GM18502 (cell line): ENCODE measurements around the gene PAPOLA.

Experiments
- ATAC-seq: cut with Tn5 transposase; IDR thresholded peaks from one replicate; pipeline ENCODE4 v1.9.1; 2021; ENCODE audit warnings: mild to moderate bottlenecking; ENCODE audit not compliant: unreplicated experiment, poor library complexity

Gene PAPOLA

DNA sequence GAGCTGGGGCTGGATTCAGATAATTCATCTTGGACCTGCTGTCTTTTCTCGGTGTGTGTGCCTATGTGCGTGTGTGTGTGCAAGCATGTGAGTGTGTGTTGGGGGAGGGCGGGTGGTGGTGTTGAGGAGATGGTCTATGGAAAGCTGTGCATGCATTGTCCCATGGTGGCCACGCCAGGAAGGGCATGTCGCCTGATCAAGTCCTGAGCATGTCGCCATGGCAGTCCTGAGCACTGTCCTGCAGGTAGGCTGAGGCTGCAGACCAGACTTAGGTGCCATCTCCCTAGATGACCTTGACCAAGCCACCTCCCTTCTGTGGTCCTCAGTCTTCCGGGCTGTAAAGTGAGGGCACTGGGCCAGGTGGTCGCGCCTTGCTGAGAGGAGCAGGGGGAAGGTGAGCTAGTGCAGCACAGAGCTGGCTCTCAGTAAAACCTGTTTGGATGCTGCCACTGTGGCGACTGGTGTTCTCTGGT is 81.4 kb downstream of the PAPOLA start:
- ATAC-seq: no peak

DNA sequence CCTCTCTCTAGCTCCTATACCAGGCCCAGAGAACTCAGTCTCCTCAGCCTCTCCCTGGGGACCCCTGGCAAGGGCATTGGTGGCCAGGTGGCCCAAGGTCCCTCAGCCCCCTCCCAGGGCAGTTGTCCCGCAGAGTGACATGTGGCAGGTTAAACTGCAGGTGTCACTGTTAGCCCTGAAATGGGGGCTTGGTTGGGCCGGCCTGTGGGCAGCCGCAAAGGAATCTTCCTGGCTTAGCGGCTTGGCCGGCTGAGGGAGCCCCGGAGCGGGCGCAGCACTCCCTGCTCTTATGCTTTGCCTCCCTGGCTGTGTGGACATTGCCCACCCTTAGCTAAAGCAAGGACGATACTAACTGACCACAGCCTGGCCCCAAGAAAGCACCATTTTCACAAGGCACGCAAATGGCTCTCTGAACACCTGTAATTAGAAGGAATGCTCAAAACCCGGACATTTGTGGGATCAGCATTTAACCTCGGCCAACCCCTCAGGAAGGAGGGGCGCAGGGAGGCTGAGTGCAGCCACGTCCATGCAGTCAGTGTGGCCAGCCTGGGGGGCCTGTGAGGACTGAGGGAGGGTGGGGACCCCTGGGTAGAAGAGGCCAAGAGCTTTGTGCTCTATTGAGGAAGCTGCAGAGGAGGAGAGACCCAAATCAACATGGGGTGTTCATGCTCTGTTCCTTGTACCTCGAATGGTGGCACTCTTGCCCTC is 82.2 kb downstream of the PAPOLA start:
- ATAC-seq: peak; percentile 78

DNA sequence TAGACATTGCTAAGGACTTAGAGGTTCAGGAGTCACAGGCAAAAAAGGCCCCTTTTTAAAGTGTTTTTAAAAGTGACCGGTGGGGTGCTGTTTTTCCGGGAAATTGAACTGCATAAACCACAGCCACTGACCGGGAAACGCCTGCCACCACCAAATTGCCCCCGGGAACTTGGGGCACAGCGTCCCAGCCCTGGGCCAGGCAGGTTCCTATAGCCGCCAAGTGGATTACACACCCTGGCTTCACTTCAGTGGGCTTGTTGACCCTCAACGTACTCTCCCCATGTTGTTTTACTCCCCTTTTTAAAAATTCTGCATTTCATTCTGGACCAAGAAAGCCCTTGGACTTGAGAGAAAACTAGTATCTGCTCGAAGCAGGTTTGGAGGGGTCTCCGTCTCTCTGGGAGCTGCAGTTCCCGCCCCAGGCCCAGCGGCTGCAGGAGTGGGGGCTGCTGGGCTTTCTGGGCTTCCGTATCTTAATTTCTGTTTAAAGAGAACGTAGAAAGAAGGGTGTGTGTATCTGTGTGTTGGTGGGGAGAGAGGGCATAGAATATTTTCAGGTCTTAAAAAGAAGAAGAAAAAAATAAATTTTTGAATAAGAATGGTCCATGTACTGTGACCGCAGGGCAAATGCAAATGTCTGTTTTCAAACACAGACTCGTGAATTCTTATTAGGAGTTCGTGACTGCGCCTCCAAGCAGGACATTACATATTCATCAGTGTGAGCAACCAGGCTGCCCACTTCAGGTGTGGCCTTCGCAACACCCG is 82.9 kb downstream of the PAPOLA start:
- ATAC-seq: no peak

DNA sequence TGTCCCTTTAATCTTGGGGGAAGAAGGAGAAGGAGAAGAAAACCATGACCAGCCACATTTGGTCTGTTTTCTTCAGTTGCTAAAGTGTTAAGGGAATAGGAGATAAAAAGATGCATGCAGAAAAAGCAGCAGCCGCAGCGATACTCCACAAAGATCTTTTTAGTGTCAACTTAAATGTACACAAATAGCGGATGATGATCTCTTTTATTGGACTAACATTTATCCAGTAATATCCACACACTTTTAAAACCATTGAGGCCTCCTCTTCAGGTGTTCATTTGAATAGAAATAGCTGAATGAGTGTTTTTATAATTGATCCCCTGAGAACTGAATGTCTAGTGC is 83.5 kb downstream of the PAPOLA start:
- no peak for ATAC-seq

DNA sequence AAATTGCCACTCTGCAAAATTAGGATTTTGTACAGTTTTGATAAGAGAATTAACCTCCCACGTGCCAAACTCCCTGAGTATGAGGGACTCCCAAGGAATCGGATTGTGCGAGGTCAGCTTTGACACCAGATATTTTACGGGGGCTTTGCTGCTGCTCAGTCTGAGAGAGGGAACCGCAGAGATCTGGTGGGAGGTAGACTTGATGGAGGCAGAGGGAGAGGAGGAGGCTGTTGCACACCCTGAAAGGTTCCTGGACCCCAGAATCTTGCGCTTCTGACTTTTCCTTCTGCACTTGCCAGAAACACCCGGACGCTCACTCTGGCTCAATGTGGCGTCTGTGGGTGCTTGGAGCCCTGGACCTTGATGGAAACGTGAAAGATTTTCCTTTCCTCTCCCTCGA is 83.9 kb downstream of the PAPOLA start:
- ATAC-seq: no peak

DNA sequence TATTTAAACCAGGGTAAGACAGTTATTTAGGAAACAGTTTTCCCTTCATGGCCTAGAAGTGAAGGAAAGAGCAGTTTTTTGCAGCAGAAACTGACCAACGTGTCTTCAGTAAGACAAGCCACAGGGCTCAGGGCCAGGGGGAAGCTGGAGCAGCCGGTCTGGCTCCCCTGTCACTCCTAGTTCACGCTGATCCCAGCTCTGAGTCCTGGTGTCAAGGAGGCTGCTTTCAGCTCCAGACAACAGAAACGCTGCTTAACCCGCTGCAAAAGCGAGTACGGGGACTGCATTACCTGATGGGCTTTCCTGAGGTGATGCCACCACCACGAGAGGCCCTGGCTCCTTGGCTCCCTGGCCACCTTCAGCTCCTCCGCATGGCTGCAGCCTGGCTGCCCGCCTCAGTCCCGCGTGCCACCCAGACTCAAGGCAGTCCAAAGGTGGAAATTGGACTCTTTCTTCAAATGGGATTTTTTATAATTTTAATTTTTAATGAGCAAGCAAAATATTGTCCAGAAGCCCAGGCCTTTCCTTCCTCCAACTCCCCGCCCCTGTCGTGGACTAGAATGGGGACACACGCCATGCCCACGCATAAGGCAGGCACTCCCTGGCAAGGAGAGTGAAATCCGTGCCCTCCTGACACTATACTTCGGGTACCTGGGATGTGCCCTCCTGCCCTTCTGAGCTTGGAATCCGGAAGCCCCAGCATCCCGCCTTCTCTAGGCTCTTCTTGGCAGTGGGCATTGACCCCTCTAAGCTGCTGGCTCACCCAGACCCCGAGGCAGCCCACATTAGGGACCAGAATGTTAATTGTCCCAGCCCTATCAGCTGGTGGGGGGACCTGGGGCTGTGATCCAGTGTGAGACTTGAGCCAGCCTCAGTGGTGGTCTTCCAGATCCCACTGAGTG is 85.0 kb downstream of the PAPOLA start:
- ATAC-seq: no peak

DNA sequence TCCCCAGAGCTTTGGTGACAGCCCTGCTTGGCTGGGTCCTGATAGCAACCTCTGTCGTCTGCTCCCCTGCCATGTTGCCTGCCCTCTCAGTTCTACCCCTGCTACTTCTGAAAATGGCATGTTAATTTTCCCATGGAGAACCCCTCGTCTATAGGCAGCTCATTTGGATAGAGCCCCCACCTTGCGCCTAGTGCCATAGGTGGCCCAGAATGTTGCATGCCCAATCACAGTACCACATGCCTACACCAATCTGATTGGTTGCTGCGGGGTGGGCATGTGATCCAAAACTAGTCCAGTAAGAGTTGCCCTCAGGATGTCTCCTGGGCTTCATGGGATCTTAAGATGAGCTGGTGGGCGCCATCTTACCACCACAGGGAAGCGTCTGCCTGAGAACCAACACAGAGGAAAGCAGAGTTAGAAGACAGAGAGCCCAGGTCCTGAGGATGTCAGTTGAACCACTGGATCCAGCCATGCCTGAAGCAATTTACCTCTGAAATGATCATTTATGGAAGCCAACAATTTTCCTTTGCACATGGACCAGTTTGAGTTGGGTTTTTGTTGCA is 85.7 kb downstream of the PAPOLA start:
- ATAC-seq: no peak

DNA sequence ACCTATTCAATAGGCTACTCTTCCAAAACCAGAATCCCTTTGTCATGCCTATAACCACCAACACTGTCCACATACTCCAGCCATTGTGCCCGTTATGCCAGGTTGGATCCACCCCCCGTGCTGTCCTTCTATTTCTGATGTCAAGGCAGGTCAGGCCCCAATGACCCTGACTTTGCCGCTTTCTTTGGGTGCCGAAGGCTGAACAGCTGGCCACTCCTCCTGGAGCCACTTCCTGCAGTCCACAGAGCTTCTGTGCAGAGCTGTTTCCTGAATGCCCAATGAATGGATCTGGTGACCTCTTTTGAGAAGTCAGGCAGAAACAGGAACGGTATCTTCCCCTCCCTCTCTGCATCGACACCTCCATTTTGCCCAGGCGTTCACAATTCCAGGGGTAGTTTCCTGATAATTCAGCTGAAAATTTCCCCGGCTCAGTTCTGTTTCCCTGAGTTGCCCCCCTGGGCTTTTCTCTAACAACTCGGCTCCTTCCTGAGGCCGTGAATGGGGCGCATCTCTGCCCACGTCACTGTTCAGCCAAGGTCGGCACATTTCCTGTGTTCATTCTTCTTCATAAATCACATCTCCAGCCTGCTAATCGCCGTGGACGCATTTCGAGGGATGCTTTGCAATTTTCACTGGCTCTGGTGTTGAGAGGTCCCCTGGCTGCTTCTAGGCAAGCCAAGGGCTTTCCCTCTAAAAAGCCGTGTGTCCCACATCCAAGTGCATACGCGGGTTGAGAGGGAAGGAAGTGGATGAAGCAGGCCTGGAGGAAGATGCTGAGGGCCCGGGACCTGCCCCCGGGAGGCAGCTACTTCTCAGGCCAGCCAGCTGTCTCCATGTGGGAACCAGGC is 86.5 kb downstream of the PAPOLA start:
- ATAC-seq: no peak

DNA sequence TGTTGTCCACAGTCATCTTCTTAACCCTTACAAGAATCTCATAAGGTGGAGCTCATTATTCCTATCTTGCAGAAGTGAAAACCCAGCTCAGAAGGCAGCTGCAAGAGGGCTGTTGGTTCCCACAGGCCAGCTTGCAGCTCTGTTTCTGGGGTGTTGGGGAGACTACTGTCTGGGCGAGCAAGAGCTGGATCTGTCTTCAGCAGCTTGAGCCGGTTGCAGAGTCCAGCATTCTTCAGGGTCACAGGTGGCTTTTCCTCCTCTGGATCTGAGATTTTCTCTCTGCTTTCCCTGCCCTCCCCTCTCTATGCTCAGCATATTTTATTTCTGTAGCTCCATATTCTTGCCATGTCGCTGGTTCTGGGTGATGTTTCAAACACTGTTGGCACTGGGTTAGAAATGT is 87.4 kb downstream of the PAPOLA start:
- ATAC-seq: no peak

DNA sequence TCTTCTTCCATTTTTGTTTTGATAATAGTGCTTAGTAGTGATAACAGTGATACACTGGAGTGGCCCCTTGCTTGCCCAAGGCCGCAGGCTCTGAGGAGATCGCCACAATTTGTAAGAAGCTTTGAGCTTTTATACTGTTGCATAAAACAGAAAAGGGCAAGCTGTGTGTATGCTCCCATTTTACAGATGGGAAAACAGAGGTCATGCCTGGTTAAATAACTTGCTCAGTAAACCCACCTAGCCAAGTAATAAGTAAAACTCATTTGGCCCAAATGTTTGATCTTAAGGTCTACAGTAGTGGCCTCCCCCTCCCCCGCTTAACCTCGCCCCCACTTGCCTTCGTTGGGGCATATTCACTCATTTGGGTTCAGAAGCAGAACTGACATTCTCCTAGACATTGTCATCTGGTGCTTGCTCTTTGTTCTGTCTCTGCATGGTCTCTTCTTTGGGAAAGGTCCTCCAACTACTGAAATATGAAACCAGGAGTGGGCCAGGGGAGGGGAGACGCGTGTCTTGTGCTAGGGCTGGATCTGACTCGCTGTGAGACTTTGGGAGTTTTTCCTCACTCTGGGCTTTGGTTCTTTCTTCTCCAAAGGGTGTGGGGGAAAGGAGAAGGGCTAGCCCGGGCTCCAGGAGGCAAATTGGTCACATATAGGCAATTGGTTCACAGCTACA is 88.1 kb downstream of the PAPOLA start:
- ATAC-seq: no peak

DNA sequence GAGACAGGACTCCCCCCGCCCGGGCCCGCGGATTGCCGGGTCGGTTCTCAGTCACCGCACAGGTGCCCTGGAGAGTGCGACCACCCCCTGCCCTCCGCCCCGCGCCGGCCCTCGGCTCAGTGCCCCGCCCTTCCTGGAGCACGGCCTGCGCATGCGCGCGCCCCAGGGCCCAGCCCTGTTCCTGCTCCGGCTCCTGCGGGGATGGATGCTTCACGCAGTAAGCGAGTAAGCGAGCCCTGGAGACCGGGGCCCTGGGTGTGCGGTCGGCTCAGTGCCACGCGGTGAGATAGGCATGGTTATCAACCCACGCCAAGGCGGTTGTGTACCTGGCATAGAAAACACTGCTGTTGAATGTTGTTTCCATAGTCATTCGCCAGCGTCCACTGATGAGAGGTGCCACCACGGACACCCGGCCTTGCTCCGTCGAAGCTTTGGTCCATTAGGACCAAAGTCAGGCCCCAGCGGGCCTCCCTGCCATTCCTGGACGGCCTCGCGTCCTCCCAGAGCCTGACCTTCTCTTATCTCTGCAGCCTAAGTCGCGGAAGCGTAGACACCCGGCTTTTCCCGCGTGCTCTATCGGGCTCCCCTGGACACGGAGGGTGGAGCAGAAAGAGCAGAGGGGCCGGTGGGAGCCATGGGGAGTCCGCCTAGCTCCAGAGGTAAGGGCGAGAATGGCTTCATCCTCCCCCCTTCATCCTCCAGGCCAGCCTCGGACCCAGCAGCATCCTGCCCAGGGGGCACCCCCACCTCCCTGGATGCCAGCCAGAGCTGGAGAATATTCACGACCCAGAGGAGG is 90.6 kb downstream of the PAPOLA start:
- peak; percentile 85 for ATAC-seq

DNA sequence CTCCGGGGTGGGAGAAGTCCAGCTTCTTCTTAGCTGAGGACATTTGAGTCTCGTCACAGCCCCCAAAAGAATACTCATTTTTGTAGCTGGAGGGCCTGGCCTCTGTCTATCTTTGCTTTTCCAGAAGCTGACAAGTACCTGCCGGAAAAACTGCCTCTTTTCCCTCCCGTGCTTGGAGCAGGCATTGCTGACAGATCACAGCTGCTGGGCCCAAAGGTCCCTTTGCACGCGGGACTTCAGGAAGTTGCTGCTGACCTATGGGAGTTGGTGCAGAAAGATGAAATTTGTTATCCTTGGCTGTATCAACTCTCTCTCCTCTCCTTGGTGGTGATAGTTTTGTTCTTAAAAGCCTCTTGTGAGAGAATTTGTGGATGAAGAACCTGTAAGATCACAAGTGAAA is 92.8 kb downstream of the PAPOLA start:
- no peak for ATAC-seq

DNA sequence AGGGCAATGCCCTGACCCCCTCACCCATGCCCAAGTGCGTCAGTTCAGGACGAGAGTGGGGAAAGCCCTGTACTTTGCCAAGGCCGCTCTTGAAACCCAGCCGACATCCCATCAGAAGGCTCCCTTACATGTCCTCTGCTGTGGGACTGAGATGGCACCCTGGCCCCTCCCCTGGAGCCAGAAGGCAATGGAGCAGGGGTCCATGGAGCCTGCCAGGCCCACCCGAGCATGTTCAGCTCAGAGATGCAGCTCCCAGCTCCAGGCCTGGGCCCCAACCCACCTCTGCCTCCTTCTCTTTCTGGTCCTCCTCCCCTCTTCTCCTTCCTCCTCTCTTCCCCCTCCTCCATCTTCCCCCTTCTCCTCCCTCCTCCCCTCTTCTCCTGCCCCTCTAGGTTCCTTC is 95.5 kb downstream of the PAPOLA start:
- no peak for ATAC-seq

DNA sequence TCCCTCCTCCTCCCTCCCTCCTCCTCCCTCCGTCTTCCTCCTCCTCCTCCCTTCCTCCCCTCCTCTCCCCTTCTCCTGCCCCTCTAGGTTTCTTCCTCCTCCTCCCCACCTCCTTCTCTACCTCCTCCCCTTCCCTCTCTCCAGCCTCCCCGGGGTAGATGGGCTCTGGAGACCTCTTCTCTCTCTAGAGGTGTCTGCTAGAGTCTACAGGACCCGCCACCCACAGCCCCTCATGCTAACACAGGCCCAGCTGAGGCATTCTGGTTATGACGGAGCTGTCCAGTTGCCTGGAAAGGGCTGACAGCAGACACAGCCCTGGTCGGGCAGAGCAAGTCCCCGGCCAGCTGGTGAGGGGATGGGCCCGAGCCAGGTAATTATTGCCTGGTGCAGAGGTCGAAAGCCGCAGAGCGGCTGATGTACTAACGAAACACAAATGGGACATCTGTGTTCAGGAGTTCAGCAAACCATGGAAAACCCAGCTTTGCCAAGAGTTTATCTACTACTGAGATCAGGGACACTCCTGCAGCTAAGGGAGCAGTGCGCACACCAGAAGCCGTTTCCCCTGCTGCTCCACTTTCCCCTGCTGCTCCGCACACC is 96.2 kb downstream of the PAPOLA start:
- no peak for ATAC-seq

DNA sequence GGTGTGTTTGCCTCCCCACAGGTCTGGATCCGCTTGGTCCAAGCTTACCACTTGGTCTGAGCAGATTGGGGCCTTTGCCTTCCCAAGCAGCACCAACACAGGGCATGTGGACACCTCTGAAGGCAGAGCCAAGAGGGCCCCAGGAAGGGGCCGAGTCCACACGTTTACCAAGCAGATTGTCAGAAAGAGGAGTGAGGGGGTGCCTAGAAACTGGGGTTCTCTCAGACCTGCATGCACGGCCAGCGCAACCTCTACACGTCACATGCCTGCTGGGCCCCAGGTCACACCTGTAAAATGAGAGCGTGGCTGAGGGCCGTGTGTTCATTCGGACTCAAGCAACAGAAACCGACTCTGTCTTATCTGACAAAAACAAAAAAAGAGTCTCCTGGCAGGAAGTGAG is 96.9 kb downstream of the PAPOLA start:
- ATAC-seq: no peak

DNA sequence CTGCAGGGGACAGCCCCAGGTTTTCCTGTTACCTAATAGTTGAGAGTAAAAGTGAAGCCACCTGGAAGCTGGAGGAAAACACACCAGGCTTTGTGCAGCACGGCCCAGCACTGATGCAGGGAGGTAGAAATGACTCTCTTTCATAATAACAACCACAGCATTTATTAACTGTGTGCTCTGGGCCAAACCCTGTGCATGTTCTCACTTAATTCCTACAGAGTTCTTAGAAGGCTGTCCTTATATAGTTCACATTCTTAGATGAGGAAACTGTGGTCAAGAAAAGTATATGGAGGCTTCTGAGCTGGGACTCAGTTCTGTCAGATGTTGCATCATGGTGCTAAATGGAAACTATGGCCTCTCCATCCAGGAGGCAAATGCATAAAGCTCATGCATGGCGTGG is 100.0 kb downstream of the PAPOLA start:
- no peak for ATAC-seq

DNA sequence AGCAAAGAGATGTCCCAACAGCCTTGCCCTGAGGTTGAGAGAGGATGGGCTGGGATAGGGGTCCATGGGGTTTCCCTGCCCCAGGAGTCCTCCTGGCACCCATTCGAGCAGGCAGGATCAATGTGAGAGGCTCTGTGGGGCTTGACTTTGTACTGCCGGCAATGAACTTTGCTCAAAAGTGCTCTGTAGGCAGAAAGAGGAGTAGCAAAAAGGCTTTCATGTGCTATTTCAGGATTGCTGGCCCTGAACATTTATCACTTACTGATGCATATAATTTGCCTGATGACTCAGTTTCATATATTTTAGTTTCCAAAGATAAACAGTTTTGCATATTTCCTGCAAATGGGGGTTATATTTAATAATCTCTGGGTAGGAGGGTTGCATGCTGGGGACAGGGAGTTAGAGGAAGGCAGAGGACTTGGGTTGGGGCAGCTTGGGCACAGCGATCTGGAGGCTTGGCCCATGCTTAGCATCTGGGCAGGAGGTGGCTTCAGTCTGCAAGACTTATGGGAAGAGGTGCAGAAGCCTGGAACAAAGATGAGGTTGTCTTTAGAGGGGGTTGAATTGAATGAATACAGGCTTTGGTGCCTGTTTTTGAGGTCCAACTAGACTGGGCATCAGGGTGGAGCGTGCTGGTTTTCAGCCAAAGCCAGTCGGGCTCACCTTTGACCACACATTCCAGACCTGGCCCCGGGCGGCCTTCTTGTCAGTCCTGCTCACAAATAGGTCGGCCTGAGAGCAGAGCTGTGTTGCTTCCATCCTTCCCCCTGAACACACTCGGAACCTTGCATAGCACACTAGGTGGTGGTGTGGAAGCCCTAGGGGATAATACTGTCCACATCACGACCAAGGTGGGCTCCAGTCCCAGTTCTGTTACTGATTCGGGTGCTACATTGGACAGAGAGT is 101.4 kb downstream of the PAPOLA start:
- no peak for ATAC-seq
